GM21381 (cell line): ENCODE results near the gene KIRREL3.
"Not testable (repeated sequence)": the region's sequence is repeated elsewhere in the genome, so short reads cannot be mapped to it uniquely, and the experiment has no call there.

ENCODE experiments used
- ATAC-seq: cut with Tn5 transposase; IDR thresholded peaks from one replicate; pipeline ENCODE4 v1.9.1; 2021; ENCODE audit warnings: mild to moderate bottlenecking, moderate library complexity; ENCODE audit not compliant: unreplicated experiment

Gene KIRREL3

GRCh38 chr11:126398721-126399120 is 601.8 kb downstream of the KIRREL3 start:
- ATAC-seq: no peak

GRCh38 chr11:126398296-126398695 is 602.3 kb downstream of the KIRREL3 start:
- ATAC-seq: no peak

- no peak for ATAC-seq
Measured at GRCh38 chr11:126396965-126397364, 603.6 kb downstream of the KIRREL3 start.

- ATAC-seq: not testable (repeated sequence)
Measured at GRCh38 chr11:126396266-126396665, 604.3 kb downstream of the KIRREL3 start.

- ATAC-seq: not testable (repeated sequence)
Measured at GRCh38 chr11:126395784-126396183, 604.8 kb downstream of the KIRREL3 start.

GRCh38 chr11:126394634-126395072 is 605.9 kb downstream of the KIRREL3 start:
- not testable (repeated sequence) for ATAC-seq

GRCh38 chr11:126394036-126394435 is 606.5 kb downstream of the KIRREL3 start:
- no peak for ATAC-seq

GRCh38 chr11:126393143-126393542 is 607.4 kb downstream of the KIRREL3 start:
- no peak for ATAC-seq

- peak; percentile 36 for ATAC-seq
Measured at GRCh38 chr11:126392633-126393013, 607.9 kb downstream of the KIRREL3 start.

GRCh38 chr11:126391970-126392632 is 608.5 kb downstream of the KIRREL3 start:
- peak; percentile 84 for ATAC-seq

GRCh38 chr11:126391286-126391954 is 609.1 kb downstream of the KIRREL3 start:
- ATAC-seq: no peak

GRCh38 chr11:126390272-126390867 is 610.2 kb downstream of the KIRREL3 start:
- ATAC-seq: no peak

- no peak for ATAC-seq
Measured at GRCh38 chr11:126387857-126388256, 612.7 kb downstream of the KIRREL3 start.

- ATAC-seq: not testable (repeated sequence)
Measured at GRCh38 chr11:126386729-126387071, 613.9 kb downstream of the KIRREL3 start.

- ATAC-seq: no peak
Measured at GRCh38 chr11:126385991-126386728, 614.4 kb downstream of the KIRREL3 start.

GRCh38 chr11:126384449-126385070 is 616.0 kb downstream of the KIRREL3 start:
- ATAC-seq: no peak

- no peak for ATAC-seq
Measured at GRCh38 chr11:126383339-126384335, 616.9 kb downstream of the KIRREL3 start.

- not testable (repeated sequence) for ATAC-seq
Measured at GRCh38 chr11:126382641-126383040, 617.9 kb downstream of the KIRREL3 start.

- ATAC-seq: not testable (repeated sequence)
Measured at GRCh38 chr11:126381960-126382359, 618.6 kb downstream of the KIRREL3 start.

- no peak for ATAC-seq
Measured at GRCh38 chr11:126380909-126381308, 619.7 kb downstream of the KIRREL3 start.
